Thyroid gland (tissue), 4 donors: ENCODE results near the gene FOXK1.
"Not testable (repeated sequence)": the region's sequence is repeated elsewhere in the genome, so short reads cannot be mapped to it uniquely, and the experiment has no call there.

ENCODE experiments used
- POLR2A ChIP-seq, 2 donors: fragments of 450-650 bp; IDR thresholded peaks; one replicate each; pipeline ENCODE4 v1.6.1; 2017; ENCODE audit warnings: antibody characterized with exemption in 2 of 2, mild to moderate bottlenecking in 2 of 2, moderate library complexity in 1 of 2
- TF ChIP-seq, protein P1 (sequence below), 6 experiments: fragments of 200-600 bp in 3 of 6; fragments of 450-650 bp in 3 of 6; sonication (generic) in 3 of 6; IDR thresholded peaks; one replicate each; pipeline ENCODE4 v1.5.1; 2016 to 2019; ENCODE audit warnings: antibody characterized with exemption in 6 of 6, mild to moderate bottlenecking in 2 of 6, inconsistent platforms in 1 of 6, moderate library complexity in 1 of 6

DNA sequence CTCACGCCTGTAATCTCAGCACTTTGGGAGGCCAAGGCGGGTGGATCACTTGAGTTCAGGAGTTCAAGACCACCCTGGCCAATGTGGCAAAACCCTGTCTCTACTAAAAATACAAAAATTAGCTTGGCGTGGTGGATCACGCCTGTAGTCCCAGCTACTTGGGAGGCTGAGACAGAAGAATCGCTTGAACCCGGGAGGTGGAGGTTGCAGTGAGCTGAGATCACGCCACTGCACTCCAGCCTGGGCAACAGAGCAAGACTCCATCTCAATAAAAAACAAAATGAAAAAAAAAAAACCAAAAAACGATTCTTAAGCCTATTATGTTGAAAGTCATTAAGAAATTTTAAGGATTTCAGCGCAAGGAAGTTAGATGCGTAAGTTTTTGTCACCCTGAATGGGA is 3.6 kb downstream of the FOXK1 start:
- TF ChIP-seq, protein P1, sequence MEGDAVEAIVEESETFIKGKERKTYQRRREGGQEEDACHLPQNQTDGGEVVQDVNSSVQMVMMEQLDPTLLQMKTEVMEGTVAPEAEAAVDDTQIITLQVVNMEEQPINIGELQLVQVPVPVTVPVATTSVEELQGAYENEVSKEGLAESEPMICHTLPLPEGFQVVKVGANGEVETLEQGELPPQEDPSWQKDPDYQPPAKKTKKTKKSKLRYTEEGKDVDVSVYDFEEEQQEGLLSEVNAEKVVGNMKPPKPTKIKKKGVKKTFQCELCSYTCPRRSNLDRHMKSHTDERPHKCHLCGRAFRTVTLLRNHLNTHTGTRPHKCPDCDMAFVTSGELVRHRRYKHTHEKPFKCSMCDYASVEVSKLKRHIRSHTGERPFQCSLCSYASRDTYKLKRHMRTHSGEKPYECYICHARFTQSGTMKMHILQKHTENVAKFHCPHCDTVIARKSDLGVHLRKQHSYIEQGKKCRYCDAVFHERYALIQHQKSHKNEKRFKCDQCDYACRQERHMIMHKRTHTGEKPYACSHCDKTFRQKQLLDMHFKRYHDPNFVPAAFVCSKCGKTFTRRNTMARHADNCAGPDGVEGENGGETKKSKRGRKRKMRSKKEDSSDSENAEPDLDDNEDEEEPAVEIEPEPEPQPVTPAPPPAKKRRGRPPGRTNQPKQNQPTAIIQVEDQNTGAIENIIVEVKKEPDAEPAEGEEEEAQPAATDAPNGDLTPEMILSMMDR (IDR thresholded peaks at IDR 0.05): not testable (repeated sequence)
- not testable (repeated sequence) for TF ChIP-seq POLR2A (IDR thresholded peaks at IDR 0.05)
